Kidney (tissue), 14 donors: ENCODE data around the gene DUSP6. TPM values are rescaled to one million over a fixed set of nuclear protein-coding genes. Genes with fewer than 3 reads are reported as not detected.
A peak's percentile ranks its signal among the peaks of the same experiment; 100 is the strongest.

Experiments used
- DNase-seq, 5 donors: peaks; one replicate each; pipeline ENCODE4 v3.0.0-alpha.2; 2013 to 2020
- FAIRE-seq: peaks from 2 replicates; lab custom pipeline; 2012; peaks lifted over from hg19 to GRCh38; lab: Jason Lieb, UNC
- H3K27ac ChIP-seq, 2 donors: one replicate each; pipeline ENCODE4 v1.7.0; 2013; ENCODE audit warnings: low read depth in 2 of 2, low read length in 2 of 2, inconsistent platforms in 1 of 2
- H3K27me3 ChIP-seq: one replicate; pipeline ENCODE4 v1.7.1; 2013; ENCODE audit warnings: low read length, inconsistent platforms; ENCODE audit not compliant: control insufficient read depth, insufficient read depth
- H3K36me3 ChIP-seq, 3 donors: one replicate each; pipeline versions ENCODE4 v1.7.0 to v1.7.1; 2013; ENCODE audit warnings: low read length in 3 of 3, control low read depth in 1 of 3, inconsistent platforms in 1 of 3; ENCODE audit not compliant: insufficient read depth in 3 of 3, control insufficient read depth in 2 of 3
- H3K4me1 ChIP-seq, 3 donors: one replicate each; pipeline versions ENCODE4 v1.7.0 to v1.7.1; 2013; ENCODE audit warnings: low read length in 3 of 3, inconsistent platforms in 1 of 3, low read depth in 1 of 3; ENCODE audit not compliant: control insufficient read depth in 2 of 3, insufficient read depth in 2 of 3
- H3K4me3 ChIP-seq, 3 donors: one replicate each; pipeline versions ENCODE4 v1.7.0 to v1.8.1; 2013; ENCODE audit warnings: low read length in 3 of 3, control low read depth in 1 of 3, inconsistent platforms in 1 of 3
- H3K9ac ChIP-seq, 3 donors: one replicate each; pipeline versions ENCODE4 v1.7.0 to v1.7.1; 2013; ENCODE audit warnings: low read length in 3 of 3, control low read depth in 1 of 3, inconsistent platforms in 1 of 3
- H3K9me3 ChIP-seq, 3 donors: one replicate each; pipeline versions ENCODE4 v1.7.0 to v1.7.1; 2013; ENCODE audit warnings: low read length in 3 of 3, control low read depth in 1 of 3, inconsistent platforms in 1 of 3; ENCODE audit not compliant: control insufficient read depth in 2 of 3, insufficient read depth in 1 of 3
- CTCF ChIP-seq: IDR thresholded peaks from 3 replicates; pipeline ENCODE4 v1.5.1; 2012; ENCODE audit warnings: mild to moderate bottlenecking, moderate library complexity, borderline replicate concordance; ENCODE audit not compliant: insufficient read depth; ENCODE audit errors: extremely low read depth
- intact Hi-C: fragments of 100-400 bp; cut with DNase I; formaldehyde crosslinking; loops from one replicate; pipeline ENCODE4 v1.11.1; 2022
- polyA plus RNA-seq: library from polyadenylated mRNA; stranded (reverse); fragments of 350-450 nt; fragmentation: Illumina TruSeq; extraction: RNeasy Lipid Tissue Mini Kit (QIAGEN cat#74804); gene quantifications from one replicate; pipeline ENCODE4 v1.2.3, GENCODE V29; 2014; ENCODE audit warnings: low read depth, low replicate concordance; ENCODE audit not compliant: insufficient read depth
- total RNA-seq: library from RNA; stranded (reverse); fragmentation: NEBNext Ultra II Directional; extraction: Animal tissue kit (Norgen Biotek cat#: 25700); gene quantifications from one replicate; pipeline ENCODE4 v1.2.1, GENCODE V29; 2021
- donor health status: control.
- donor health status: control.
- donor health status: control.
- donor health status: control.
- donor health status: control.
- donor health status: DM: yes; HTN: yes; CAD: no.
- donor health status: Normal renal cell carcinoma (clear cell type).

The DUSP6 gene
- total and polyA plus RNA-seq, 2 donors from 2014 or later: 35.3 to 91.8 TPM

GRCh38 chr12:89350260-89350629 is 2.1 kb downstream of the DUSP6 start:
- intact Hi-C loops: no loop called here
- H3K27ac ChIP-seq: peak overlapping the region; percentile 96 to 99

GRCh38 chr12:89349814-89350213 is 2.5 kb downstream of the DUSP6 start:
- FAIRE-seq: no peak
- peak overlapping the region; percentile 94 to 98 (median 97) for H3K4me3 ChIP-seq
- TF ChIP-seq CTCF: no peak
- H3K27me3 ChIP-seq: no peaks in the 10 kb centered on the region
- H3K36me3 ChIP-seq: peaks cover 0 to 26% (median 18%) of the 10 kb centered on the region in 3 donors
- peak in 3 of 5 donors; percentile 47 to 68 (median 51) for DNase-seq
- intact Hi-C loops: loop anchor here (10.0 kb wide), 1 partner anchor 305 kb away; no protein-coding TSS in a partner anchor
- no peaks in the 10 kb centered on the region for H3K9me3 ChIP-seq
- H3K9ac ChIP-seq: peak overlapping the region; percentile 71 to 88 (median 85)
- H3K4me1 ChIP-seq: peaks cover 3 to 21% (median 12%) of the 10 kb centered on the region in 3 donors
- H3K27ac ChIP-seq: peak overlapping the region in 1 of 2 donors; percentile 96

More at GRCh38 chr12:89350260-89350629, 2.1 kb downstream of the DUSP6 start:
- DNase-seq (no peak), FAIRE-seq (no peak)
- Histone ChIP-seq H3K36me3 (peaks cover 0 to 26% (median 18%) of the 10 kb centered on the region in 3 donors), H3K4me3 (peak overlapping the region; percentile 94 to 98 (median 97)), H3K9me3 (no peaks in the 10 kb centered on the region), H3K27me3 (no peaks in the 10 kb centered on the region), H3K9ac (peak overlapping the region; percentile 71 to 88 (median 85)), H3K4me1 (peaks cover 3 to 21% (median 9%) of the 10 kb centered on the region in 3 donors)
- TF ChIP-seq CTCF: no peak

GRCh38 chr12:89348894-89349699 is 3.2 kb downstream of the DUSP6 start:
- Histone ChIP-seq H3K9me3 (no peaks in the 10 kb centered on the region), H3K36me3 (peaks cover 0 to 26% (median 18%) of the 10 kb centered on the region in 3 donors), H3K4me1 (peaks cover 3 to 21% (median 18%) of the 10 kb centered on the region in 3 donors), H3K27ac (peak overlapping the region; percentile 16 to 33), H3K4me3 (peak overlapping the region; percentile 94 to 98 (median 97)), H3K27me3 (no peaks in the 10 kb centered on the region), H3K9ac (peak overlapping the region; percentile 71 to 88 (median 85))
- DNase-seq (peak in 1 of 5 donors; percentile 29), FAIRE-seq (no peak)
- intact Hi-C loops: loop anchor here (10.0 kb wide), 1 partner anchor 304 kb away; no protein-coding TSS in a partner anchor
- no peak for TF ChIP-seq CTCF
